Upper lobe of right lung (tissue), 1 donor: Measurements from ENCODE around the gene WDR64. TPM values are rescaled to one million over a fixed set of nuclear protein-coding genes. Genes with fewer than 3 reads are reported as not detected.
"Not testable (repeated sequence)": the region's sequence is repeated elsewhere in the genome, so short reads cannot be mapped to it uniquely, and the experiment has no call there.

Source experiments
- ATAC-seq: fragments of 200-7000 bp; cut with Tn5 transposase; one replicate; pipeline ENCODE4 v1.9.1; 2020; ENCODE audit warnings: mild to moderate bottlenecking, moderate library complexity
- DNase-seq: peaks from one replicate; pipeline ENCODE4 v3.0.0-alpha.2; 2020
- H3K27ac ChIP-seq: fragments of 200-600 bp; one replicate; pipeline ENCODE4 v1.8.0; 2022
- H3K27me3 ChIP-seq: fragments of 200-600 bp; one replicate; pipeline ENCODE4 v1.8.0; 2022; ENCODE audit warnings: mild to moderate bottlenecking
- H3K36me3 ChIP-seq: fragments of 200-600 bp; one replicate; pipeline ENCODE4 v1.8.0; 2022
- H3K4me1 ChIP-seq: fragments of 200-600 bp; one replicate; pipeline ENCODE4 v1.8.0; 2022
- H3K4me3 ChIP-seq: fragments of 200-600 bp; one replicate; pipeline ENCODE4 v1.8.0; 2022; ENCODE audit warnings: mild to moderate bottlenecking
- H3K9me3 ChIP-seq: fragments of 200-600 bp; one replicate; pipeline ENCODE4 v1.8.0; 2022
- CTCF ChIP-seq: fragments of 200-600 bp; IDR thresholded peaks from one replicate; pipeline ENCODE4 v1.8.0; 2022; ENCODE audit warnings: antibody characterized with exemption
- intact Hi-C: fragments of 100-400 bp; cut with DNase I; formaldehyde crosslinking; loops from one replicate; pipeline ENCODE4 v1.11.0; 2022
- total RNA-seq: library from RNA; stranded (reverse); fragmentation: NEBNext Ultra II Directional; extraction: Animal tissue kit (Norgen Biotek cat#: 25700); gene quantifications from one replicate; pipeline ENCODE4 v1.2.1, GENCODE V29; 2021
- donor health status: DM: no; HTN: yes; CAD: no; lungs with severe emphysema.

The WDR64 gene
- total RNA-seq, 1 donor from 2014 or later: not detected

DNA sequence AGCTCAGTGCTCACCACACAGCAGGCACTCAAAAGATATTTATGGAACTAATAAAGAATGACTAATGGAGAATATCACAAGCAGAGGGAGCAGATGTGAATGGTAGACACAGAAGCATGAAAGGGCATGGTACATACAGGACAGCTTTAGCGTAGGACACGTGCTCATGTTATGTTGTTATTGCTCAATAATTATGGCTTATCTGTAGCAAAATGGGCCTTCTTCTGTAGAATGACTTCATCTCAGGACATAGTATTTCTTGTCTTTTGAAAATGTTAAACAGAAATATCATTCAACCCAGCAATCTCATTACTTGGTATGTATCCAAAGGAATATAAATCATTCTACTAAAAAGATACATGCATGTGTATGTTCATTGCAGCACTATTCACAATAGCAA lies 137.0 kb downstream of the WDR64 start:
- no peak overlapping the region for H3K4me3 ChIP-seq
- H3K4me1 ChIP-seq: no peaks in the 10 kb centered on the region
- no peak for TF ChIP-seq CTCF
- no peak overlapping the region for H3K27ac ChIP-seq
- intact Hi-C loops: no loop called here
- no peaks in the 10 kb centered on the region for H3K36me3 ChIP-seq
- no peaks in the 10 kb centered on the region for H3K9me3 ChIP-seq
- H3K27me3 ChIP-seq: no peaks in the 10 kb centered on the region
- DNase-seq: no peak
- no peak for ATAC-seq

DNA sequence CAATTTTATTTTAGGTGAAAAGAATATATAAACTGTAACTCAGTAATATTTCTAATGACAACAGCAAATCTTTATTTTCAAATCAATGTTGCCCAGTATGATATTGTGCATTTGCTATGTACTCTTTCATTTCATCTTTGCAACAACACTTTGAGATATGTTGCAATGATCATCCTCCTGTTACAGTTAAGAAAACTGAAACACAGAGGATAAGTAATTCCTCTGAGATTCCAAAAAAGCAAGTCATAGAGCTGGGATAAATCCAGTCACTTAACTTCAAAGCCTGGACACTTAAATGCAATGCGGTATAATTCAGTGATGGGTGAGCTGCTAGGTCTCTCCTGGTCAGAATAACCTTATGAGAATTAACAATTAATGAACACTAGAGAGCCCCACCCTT lies 147.3 kb downstream of the WDR64 start:
- Histone ChIP-seq H3K4me3 (no peak overlapping the region), H3K4me1 (no peaks in the 10 kb centered on the region), H3K9me3 (no peaks in the 10 kb centered on the region), H3K27ac (no peak overlapping the region), H3K36me3 (no peaks in the 10 kb centered on the region), H3K27me3 (no peaks in the 10 kb centered on the region)
- intact Hi-C loops: no loop called here
- no peak for TF ChIP-seq CTCF
- ATAC-seq (no peak), DNase-seq (no peak)

DNA sequence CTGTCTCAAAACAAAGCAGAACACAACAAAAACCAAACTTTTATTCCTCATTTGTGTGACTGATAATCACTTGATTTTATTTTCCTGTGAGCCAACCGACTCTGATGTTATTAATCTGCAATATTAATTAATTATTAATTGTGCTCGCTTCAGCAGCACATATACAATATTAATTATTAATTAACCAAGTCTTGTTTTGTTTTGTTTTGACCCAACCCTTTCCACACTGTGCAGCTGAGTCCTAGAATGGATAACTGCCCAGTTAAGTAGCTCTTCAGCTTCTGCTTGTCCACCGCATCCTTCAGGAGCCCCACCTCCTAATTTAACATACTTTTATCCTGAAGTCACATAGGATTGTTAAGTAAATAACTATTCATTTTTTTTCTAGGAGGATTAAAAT lies 148.6 kb downstream of the WDR64 start:
- Histone ChIP-seq H3K4me1 (no peaks in the 10 kb centered on the region), H3K27ac (no peak overlapping the region), H3K9me3 (no peaks in the 10 kb centered on the region), H3K4me3 (no peak overlapping the region), H3K27me3 (no peaks in the 10 kb centered on the region), H3K36me3 (no peaks in the 10 kb centered on the region)
- intact Hi-C loops: no loop called here
- DNase-seq: no peak
- no peak for ATAC-seq
- no peak for TF ChIP-seq CTCF

DNA sequence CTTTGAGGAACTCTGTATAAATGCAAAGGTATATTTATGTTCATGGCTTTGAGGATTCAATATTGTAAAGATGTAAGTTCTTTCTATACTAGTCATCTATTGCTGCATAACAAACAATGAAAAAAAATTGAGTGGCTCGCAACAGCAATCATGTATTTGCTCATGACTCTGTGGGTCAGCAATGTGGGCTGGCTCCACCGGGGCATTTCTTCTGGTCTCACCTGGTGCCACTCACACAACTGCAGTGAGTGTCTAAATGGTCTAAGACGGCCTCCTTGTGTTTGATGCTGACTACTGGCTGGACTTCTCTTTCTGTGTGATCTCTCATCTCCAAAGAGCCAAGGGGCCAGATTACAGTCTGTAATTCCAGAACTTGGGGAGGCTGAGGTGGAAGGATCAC lies 150.8 kb downstream of the WDR64 start:
- DNase-seq (no peak), ATAC-seq (no peak)
- TF ChIP-seq CTCF: no peak
- Histone ChIP-seq H3K36me3 (no peaks in the 10 kb centered on the region), H3K27me3 (no peaks in the 10 kb centered on the region), H3K4me3 (no peak overlapping the region), H3K27ac (no peak overlapping the region), H3K9me3 (no peaks in the 10 kb centered on the region), H3K4me1 (no peaks in the 10 kb centered on the region)
- intact Hi-C loops: no loop called here

DNA sequence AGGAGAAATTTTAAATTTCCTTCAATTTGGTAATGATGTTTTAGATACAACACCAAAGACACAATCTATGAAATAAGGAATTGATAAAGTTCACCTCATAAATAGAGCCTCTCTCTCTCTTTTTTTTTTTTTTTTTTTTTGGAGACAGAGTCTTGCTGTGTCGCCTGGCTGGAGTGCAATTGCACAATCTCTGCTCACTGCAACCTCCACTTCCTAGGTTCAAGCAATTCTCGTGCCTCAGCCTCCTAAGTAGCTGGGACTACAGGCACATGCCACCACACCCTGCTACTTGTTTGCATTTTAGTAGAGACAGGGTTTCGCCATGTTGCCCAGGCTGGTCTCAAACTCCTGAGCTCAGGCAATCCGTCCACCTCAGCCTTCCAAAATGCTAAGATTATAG lies 152.6 kb downstream of the WDR64 start:
- not testable (repeated sequence) for H3K27me3 ChIP-seq

GRCh38 chr1:241808265-241808664 lies 156.2 kb downstream of the WDR64 start:
- Histone ChIP-seq H3K4me1 (no peaks in the 10 kb centered on the region), H3K27ac (no peak overlapping the region), H3K36me3 (no peaks in the 10 kb centered on the region), H3K9me3 (no peaks in the 10 kb centered on the region), H3K27me3 (no peaks in the 10 kb centered on the region), H3K4me3 (no peak overlapping the region)
- DNase-seq (no peak), ATAC-seq (no peak)
- no peak for TF ChIP-seq CTCF
- intact Hi-C loops: no loop called here

More for the DNA sequence above, 152.6 kb downstream of the WDR64 start:
- H3K27ac ChIP-seq, intact Hi-C loops, ATAC-seq, H3K4me1 ChIP-seq, DNase-seq, H3K9me3 ChIP-seq, H3K4me3 ChIP-seq, H3K36me3 ChIP-seq: not testable (repeated sequence)
